ENCODE results near the gene DUSP8.

DUSP8 gene

DNA sequence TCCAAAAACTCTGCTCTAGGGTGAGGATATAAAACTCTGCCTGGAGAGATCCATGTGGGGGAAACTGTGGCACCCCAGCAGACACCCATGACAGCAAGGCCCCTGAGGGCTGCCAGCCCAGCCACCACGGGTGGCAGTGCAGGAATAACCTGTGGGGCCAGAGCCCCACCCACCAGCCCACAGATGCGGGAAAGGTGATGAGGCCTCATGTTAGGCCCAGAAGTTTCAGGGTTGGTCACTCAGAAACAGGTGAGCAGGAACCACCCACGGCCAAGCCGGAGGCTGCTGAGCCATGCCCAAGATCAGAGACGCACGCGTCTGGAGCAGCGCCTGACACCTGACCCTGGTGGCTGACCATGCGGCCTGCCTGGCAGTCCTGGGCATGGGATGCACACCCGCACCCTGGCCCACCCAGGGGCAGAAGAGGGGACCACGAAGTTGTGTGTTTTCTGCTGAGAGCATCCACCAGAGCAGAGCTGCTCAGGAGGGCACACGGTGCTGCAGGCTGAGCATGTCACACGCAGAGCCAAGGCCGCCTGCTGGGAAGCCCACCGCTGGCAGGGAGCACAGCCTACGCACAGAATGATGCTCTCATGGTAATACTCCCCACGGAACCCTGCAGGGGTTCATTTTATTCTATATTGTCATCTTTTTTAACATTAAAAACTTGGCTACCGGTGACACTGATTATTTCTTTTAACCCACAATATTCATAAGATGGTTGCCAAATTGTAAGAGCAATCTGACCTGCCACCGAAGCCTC is 41.2 kb downstream of the DUSP8 start:
- DNase-seq, result no peak

DNA sequence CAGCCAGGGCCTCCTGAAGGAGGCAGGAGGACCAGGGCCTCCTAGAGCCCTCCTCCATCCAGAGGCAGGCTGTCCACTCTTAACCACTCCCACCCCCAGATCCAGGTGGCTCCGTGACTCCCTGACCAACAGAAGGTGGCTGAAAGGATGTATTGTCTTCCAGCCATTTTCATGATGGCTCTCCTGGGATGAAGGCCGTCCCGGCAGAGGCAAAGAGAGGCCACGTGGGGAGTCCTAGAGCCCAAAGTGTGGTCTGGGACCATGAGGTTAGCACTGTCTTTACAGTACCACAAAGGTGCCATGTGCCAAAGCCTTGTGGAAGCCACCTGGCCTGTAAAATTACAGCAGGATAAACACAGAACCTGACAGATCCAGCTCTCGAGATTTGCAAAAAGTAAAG is 42.3 kb downstream of the DUSP8 start:
- no peak for DNase-seq

DNA sequence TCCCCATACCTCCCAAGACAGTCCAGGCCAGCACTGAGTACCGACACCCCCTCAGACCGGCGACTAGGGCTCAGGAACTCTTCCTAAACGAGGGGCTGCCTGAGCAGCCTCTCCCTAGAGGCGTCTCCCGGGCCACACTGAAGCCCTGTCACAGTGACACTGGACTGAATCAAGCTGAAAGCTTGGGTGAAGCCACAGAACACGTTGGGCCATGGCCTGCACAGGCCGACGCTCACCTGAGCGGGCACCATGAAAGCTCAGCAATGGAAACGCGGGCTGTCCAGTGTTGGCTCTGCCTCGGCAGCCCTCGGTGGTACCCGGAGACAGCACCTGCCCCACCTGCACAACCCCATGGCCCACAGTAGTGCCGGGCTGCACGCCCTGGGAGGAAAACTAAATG is 42.8 kb downstream of the DUSP8 start:
- no peak for DNase-seq

DNA sequence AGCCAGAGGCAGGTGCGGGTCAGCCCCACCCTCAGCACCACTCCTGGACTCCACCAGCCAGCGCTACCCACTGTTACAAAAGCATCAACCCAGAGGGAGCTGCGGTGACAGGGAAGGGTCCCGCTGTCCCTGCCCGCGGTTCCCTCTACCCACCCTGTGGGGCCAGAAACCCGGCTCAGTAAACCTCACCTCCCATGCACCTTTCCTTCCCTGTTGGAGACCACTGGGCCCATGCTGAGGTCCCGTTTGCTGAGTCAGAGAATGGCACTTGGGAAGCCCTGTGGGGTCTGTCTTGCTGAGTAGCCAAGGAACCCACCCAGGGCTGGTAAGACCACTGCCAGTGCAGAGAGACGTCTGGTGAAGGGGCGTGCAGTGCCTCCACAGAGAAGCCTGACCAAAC is 43.4 kb downstream of the DUSP8 start:
- DNase-seq, result no peak

DNA sequence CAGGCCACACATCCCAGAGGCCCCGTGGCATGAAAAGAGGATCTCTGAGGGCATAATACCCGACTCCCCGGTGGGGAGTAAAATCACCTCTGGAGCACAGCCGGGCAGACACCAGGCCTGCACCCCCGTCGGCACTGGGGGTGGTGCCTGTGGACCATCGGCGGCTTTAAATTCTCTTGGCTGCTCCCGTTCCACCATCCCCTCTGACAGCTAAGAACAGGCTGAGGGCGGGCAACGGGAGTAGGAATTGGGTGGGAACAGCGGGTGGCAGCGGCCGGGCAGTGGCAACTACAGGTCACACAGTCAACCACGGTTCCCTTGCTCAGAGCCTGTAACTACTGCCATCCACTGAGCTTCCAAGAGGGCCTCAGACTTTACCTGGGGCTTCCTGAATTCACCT is 45.3 kb downstream of the DUSP8 start:
- DNase-seq, result no peak

DNA sequence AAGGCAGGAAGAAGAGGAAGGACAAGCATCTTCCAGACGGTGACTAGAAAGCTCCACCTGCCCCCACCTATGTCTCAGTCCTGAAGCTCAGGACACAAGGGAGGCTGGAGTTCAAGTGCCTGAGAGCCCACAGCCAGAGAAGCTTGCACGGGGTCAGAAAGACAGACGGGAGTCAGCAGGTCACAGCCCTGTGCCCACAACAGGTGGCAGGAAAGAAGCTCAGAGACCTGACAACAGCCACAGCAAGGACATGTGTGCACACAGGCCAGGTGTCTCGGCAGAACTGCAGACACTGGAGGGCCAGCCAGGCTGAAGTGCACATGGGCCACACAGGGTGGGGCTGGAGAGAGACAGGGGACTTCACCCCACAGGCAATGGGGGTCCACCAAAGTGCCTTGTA is 48.3 kb downstream of the DUSP8 start:
- DNase-seq, result no peak

DNA sequence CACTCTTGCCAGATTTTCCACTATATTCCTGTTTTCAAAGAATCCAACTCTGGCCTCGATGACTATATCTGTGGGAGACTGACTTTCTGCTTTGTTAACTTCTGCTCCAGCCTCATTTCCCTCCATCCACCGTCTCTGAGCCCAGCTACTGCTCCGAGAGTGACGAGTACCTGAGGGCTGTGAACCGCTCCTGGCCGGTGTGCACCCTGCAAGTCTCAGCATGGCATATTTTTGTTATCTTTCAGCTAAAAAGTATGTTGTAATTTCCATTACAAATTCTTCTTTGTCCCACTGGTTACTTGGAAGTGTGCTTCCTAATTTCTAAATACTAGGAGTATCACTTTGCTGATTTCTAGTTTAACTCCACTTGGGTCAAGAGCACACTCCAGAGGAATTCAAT is 49.0 kb downstream of the DUSP8 start:
- no peak for DNase-seq

DNA sequence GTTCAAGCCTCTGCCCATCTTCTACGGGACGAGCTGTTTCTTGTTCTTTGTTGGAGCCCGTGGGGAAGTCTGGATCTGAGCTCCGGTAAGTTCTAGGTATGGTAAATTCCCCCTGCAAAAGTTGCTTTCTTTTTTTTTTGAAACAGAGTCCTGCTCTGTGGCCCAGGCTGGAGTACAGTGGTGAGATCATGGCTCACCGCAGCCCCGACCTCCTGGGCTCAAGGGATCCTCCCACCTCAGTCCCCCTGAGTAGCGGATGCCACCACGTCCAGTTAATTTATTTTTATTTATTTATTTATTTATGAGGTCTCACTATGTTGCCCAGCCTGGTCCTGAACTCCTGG is 50.0 kb downstream of the DUSP8 start:
- no peak for DNase-seq

DNA sequence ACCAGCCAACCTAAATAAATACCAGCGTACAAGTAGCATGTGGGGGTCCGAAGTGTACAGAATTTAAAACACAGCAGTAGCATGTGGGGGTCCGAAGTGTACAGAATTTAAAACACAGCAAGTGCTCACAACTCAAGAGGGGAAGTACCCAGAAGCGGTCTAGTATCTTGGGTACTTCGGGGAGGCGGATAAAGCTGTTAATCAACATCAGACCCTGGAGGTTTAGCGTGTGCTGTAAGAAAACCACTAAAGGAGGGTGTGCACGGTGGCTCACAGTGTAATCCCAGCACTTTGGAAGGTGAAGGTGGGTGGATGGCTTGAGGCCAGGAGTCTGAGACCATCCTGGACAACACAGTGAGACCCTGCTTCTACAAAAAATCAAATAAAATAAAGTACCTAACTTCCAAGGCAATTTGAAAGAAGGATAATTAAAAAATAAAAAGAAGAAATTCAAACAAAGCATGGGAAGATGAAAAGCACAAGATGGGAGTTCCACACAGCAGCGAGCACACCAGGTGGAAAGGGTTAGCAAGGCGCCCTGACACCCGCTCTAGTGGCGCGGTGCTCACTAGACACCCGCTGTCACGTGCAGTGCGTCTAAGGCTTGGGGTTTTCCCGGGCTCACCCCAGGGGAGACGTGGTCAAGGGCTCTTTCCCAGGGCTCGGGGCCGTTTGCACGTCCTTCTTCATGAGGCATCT is 50.5 kb downstream of the DUSP8 start:
- no peak for DNase-seq

DNA sequence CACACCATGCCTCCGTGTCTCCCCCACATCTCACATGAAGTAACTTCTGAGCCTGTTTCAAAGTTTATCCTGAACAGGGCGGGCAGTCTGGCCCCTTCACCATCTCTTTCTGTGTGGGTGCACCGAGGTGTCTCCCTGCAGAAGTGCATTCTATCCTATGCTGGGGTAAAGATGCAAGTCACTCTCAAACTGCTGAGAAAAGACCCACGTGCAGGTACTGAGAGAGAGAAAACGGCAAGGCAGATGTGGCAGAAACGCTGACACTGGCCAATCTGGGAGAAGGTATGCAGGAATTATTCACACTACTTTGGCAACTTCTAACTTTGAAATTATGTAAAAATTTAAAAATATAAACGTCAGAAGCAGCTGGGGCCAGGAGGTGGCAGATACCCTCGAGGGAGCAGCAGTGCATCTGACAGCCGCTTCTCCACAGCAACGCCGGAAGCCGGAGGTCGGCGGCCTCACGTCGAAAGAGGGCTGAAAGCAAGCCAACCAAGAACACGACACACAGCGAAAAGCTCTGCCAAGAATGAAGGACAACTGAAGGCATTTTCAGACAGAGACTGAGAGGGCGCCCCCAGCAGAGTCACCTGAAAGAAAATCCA is 51.3 kb downstream of the DUSP8 start:
- DNase-seq, result no peak

DNA sequence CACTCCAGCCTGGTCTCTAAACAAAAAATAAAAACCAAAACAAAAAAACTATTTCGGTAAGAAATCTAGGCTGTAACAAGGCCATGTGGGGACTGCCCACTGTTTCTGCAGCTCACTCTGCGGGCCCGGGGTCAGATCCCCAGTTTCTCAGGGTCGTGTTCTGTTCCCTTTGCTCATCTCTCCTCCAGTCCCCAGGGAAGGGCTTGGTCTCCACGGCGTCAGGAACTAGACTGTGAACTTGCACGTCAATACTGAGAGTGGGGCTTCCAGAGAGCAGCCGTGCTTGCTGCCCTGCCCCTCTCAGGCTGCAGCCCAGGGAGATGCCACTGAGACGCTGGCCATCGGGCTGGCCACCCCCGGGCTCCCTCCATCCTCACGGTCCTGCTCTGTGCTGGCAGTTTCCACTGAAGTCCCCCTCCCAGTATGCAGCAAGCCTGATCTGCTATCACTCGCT is 51.8 kb downstream of the DUSP8 start:
- no peak for DNase-seq

DNA sequence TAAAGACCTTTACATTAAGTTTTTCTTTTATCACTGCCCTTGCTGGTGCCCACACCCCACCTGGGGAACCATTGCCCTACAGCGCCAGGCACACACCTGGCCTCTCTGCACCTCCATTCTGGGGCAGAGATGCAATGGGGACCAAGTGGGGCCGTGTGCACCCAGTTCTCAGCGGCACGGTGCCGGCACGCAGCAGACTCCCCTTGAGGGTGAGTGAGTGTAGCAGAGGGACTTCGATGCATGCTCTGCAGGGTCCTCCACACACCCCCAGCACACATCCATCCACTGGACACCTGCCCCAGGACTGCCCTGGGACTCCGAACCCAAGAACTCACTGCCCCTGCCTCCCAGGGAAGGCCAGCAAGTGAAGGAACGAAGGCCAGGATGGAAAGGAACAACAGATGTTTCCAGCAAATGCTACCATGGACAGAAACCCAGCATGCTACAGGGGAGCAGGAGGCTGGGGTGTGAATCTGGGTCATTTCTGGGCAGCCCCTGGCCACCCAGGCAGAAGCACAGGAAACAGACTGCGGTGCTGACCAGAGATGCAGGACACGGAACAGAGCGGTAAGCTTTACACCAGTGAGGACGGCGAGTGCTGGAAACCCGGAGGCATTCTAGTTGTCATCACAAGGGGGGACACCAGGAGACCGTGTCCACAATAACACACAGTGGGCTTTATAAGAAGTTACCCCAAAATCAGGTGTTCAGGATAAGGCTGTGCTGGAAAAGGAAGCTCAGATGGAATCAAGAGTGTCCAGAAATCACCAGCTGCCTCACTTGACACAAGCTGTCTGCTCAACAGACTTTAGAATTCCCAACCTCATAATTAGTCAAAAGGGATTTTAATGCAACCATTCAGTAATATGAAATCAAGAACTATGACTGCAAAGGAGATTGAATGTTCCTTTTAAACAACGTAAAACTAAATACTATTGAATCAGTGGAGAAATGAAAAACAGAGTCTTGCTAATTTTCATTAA is 52.8 kb downstream of the DUSP8 start:
- DNase-seq, result no peak

DNA sequence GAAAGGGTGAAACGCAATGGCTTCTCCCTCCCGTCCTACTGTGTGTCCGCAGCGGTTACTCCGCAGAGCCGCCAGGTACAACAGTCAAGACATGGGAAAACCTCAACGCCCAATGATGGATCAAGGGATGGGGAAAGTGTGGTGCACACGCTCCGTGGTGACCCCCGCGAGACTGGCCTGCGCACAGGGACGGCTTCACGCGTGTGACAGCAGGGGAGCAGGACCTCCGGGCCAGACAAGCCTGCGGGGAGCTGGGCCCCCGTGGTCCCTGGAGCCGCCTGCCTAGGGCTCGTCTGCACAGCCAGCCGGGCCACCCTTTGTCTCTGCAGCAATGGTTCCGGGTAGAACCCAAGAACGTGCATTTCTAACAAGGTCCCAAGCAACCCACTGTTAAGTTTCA is 53.8 kb downstream of the DUSP8 start:
- DNase-seq, result no peak

DNA sequence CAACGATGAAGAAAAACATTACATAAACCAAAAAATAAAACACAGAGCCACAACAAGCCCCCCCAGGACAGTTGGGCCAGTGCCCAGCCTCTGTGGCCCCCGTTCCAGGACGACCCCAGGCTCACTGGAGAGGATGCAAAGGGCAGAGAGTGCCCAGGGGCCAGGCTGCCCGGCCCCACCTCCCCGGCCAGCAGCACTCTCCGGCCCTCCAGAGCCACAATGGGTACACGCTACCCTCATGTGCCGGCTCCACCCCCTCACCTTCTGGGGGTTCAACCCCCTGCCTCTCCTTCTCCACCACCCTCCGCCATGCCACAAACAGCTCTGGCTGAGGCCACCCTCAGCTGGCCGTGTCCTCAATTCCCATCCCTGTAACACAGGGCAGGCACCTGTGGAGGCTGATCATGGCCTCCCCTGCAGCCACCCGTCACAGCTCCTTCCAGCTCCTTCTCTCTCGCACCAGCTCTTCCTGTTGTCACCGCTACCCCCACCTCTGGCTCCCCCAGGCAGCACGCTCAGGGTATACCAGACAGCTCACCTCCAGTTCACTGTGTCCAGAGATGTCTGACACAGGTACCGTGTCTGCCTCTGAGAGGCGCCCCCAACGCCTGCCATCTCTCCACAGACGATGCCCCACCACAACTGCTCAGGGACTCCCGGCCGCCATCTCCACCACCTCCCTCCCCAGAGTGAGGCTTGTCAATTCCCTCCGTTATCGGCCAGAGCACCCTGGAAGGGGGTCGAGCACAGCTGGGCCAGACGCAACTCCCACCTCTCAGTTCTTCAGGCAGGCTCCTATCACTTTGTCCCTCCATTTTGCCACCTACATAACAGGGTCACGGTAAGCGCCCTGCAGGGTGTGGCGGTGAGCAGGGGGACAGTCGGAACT is 54.7 kb downstream of the DUSP8 start:
- no peak for DNase-seq

DNA sequence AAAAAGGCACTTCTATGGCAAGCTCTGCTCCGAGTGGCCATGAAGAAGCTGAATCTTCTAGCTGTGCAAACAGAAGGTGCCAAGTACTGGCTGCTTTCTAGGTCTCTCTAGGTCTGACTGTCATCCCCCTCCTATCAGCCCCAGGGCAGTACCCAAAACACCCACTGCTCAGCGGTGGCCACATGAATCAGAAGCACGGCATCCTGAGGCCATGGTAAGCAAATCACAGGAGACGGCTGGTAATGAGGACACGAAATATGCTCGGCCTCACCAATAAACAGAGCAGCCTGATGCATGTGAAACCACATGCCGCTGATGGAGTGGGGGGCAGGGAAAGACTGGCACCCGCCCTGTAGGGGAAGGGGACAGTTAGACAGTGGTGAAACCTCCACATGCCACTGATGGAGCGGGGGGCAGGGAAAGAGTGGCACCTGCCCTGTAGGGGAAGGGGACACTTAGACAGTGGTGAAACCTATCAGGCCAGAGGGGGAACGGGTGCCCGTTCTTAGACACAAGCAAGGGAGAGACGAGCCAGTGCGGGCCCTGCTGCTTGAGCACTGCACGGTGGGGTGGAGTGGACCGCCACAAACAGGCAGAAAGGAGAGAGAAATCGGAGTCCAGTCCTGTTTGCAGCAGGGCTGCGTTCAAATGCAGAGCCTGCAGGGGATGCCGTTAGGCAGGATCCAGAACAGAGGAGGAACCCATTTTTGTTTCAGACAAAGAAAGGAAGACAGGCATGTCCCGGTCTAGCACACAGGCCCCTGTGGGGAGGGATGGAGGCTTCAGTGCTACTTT is 55.6 kb downstream of the DUSP8 start:
- no peak for DNase-seq

DNA sequence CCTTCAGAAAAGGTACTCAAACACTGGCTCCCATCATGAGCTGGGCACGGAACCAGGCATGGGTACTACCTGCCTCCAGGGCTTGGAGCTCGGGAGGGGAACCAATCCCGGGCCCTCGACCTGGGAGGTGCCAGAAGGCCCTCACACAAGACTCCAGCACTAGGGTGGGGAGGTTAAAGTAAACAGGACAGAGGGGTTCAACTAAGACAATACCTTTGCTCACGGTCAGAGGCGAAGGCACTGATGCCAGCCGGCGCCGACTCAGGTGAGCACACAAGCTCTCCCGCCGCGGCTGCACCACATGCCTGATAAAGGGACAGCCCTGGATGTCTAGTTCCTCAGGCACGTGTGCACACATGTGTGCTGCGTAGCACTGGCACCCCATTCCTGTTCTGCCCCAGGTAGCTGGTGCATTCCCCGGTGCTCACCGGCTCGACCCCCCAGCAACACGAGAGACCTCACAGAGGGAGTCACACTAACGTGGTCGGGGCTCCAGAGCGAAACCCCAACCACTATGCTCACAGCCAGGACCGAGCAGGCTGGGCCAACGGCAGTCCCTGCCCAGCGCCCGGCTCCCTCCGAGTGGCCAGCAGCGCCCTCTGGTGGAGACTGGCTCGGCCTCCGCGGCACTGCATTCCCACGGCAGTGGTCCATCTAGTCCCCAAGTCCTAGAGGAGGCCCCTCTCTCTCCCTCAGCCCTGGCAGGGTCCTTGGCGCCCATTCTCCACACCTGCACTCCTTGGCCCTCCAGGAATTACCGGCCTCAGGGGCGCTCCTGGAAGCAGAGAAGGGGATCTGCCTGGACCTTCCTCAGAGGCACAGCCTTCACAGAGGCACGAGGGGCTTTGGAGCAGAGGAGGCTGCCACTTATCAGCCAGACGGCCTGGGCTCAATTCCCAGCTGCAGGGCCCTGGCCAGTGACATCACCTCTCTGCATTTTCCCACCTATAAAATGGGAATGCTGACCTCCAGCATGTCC is 56.7 kb downstream of the DUSP8 start:
- DNase-seq, result no peak

DNA sequence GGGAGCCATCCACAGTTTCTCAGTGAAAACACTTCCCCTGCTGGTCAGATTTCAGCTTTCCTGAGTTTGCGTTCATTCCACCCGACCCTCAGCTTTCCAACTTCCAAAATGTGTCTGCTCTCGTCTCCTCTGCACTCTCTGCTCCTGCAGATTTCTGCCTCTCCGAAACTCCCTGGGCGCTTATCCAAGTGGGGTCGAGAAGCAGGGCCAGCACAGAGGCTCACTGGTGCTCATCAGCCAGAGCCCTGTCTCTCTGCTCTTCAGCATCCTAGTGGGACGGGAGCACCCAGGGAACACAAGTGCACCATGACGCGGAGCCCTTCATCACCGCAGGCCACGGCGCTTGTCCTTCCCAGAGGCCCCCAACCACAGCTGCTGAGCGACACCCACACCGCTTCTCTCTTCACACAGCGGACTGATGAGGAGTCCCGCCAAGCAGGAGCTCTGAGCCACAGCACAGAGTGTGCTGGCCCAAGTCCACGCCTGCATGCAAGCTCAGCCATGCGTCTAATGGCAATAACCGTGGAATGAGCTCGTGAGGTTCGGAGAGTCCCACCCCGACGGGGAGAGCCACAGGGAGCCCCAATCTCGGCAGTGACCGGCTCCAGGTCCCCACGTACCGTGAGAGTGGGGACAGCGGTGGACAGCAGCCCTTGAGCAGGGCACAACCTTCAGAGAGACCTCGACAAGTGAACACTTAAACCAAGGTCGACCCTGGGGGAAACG is 57.6 kb downstream of the DUSP8 start:
- no peak for DNase-seq

DNA sequence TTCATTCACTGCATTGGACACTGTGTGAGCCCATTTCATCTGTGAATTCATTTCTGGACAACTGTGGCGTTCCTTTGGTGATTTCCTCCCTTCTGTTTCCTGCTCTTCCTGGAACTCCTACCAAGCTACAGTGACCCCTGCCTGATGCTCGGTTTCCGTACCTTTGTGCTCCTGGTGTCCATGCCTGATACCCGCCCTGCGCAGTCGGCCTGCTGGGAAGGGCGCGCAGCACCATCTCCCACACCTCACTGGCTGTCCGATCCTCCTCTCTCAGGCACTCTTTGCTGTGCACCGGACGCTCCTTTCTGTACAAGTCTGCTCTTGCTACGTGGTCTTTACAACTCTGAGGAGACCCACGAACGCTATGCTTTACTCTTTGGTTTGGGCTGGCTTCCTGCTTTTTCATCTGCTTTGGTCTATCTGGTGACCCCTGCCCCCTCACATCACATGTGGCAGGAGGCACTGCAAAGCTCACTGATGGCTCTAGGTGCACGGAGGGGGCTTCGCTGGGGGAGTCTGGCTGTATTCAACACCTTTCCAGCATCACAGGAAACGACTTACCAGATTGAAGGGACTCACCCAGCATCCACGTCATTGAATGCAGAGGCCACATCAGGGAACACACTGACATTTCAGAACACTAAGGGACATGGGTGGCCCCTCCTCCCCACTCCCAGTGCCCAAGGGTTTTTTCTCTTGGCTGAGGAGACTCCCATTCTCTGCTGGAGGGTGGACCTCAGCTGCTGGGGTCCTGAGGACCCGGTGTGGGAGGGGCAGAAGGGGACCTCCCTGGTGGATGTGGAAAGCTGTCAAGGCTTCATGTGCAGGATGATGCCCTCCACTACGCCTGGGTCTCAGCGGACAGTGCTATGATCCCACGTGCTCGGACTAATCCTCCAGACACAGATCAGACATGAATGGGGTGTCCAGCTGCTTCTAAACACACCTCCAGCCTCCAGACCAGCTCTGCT is 58.5 kb downstream of the DUSP8 start:
- no peak for DNase-seq

Data from DMS153 (cell line).